Fibroblast of skin of scalp (primary cell): ENCODE results near the gene NTN3.

Experiments used
- DNase-seq: peaks from one replicate; pipeline ENCODE4 v3.0.0-alpha.2; 2013

Gene NTN3

GRCh38 chr16:2515180-2515851, 44.2 kb downstream of the NTN3 start:
- DNase-seq: no peak

DNA sequence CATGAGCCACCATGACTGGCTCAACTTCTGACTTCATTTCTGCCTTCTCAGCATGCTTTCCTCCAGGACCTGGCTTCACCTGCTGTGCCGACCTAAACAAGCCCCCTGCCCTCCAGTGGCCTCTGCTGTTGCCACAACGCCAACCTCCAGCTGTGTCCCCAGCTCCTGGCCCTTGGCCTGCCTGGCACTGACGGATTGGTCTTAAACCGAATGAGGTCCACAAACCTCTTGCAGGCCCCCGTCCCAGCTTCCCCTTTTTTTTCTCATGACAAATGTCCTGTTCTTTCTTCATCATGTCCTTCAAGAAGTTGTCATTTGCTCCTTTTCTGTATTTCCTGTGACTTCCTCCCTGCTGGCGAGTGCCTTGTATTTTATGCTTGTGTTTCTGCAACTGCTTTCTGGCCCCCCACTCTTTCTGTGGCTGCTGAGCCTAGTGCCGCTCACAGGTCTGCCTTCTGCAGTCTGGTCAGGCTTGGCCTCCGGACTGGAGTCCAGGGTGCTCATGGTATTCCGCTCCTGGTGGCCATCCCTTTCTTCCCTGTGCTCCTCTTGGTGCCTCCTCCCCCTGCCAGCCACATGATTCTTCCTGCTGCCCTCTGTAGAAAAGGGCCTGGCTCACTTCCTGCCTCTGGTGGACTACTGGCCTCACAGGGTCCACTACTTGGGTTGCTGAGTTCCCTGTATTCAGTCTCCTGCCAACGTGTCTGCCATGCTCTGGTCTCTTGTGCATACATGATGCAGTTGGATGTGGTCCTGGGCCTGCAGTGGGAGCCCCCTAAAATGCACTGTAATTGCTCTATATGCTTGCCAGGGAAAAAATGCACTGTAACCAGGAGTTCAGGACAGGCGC, 45.5 kb downstream of the NTN3 start:
- no peak for DNase-seq

DNA sequence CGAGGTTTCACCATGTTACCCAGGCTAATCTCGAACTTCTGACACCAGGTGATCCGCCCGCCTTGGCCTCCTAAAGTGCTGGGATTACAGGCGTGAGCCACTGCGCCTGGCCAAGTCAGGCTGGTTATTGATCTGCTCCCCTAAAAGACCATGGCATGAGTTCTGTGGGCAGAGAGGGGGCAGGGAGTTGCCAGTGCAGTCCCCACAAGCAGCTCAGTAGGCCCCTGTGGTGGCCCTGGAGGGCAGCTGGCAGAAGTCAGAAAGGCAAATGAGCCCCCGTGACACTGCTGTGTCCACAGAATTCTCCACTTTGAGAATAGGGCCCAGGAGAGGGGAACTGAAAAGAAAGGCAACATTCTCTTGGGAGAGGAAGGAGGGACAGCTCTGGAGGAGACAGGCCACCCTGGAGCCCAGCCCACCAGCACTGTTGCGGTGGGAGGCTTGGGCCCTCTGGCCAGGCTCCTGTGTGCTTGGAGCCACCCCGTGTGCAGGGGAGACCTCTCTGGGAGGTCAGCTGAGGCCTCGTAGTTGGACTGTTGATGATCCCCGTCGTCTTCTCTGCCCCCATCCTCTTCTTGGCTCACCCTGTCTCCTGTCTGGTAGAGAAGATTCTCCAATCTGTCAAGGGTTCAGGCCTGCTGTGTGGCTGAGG, 47.0 kb downstream of the NTN3 start:
- no peak for DNase-seq

DNA sequence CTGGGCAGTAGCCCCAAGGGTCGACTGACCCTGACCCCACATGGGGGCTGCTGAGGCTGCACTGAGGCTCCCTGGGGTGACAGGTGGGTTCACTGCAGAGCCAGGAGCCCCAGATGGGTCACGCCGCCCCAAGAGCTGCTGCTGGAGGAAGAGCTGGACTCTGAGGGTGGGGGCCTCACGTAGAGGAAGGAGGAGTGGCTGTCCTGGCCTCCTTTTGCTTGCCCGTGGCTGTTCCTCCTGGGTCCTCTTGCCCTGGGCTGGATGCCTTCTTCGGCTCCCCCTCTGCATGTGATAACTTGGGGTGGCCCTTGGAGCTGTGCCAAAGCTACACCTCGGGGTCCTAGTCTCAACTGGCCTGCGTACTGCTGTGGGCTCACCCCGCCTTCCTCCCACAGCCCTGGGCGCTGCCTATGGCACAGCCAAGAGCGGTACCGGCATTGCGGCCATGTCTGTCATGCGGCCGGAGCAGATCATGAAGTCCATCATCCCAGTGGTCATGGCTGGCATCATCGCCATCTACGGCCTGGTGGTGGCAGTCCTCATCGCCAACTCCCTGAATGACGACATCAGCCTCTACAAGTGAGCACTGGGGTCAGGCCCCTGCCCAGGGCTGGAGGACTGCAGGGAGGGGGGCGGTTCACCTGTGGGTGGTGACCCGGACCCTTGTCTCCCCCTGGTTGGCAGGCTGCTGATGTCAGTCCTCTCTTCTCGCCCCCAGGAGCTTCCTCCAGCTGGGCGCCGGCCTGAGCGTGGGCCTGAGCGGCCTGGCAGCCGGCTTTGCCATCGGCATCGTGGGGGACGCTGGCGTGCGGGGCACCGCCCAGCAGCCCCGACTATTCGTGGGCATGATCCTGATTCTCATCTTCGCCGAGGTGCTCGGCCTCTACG, 48.0 kb downstream of the NTN3 start:
- no peak for DNase-seq

GRCh38 chr16:2519711-2520080, 48.6 kb downstream of the NTN3 start:
- DNase-seq: no peak

- peak; percentile 92 for DNase-seq
Measured at GRCh38 chr16:2520097-2520783, 49.1 kb downstream of the NTN3 start, which contains the start of gene AMDHD2. Gene AMDHD2, plus strand, starts transcription at chr16:2520371. Its CDS starts 88 bp downstream, at chr16:2520459.

GRCh38 chr16:2520784-2521531, 49.9 kb downstream of the NTN3 start:
- DNase-seq: no peak
